ENCODE data around the gene FAAP24.
"Not testable (repeated sequence)": the region's sequence is repeated elsewhere in the genome, so short reads cannot be mapped to it uniquely, and the experiment has no call there.

Gene FAAP24, protein sequence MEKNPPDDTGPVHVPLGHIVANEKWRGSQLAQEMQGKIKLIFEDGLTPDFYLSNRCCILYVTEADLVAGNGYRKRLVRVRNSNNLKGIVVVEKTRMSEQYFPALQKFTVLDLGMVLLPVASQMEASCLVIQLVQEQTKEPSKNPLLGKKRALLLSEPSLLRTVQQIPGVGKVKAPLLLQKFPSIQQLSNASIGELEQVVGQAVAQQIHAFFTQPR

DNA sequence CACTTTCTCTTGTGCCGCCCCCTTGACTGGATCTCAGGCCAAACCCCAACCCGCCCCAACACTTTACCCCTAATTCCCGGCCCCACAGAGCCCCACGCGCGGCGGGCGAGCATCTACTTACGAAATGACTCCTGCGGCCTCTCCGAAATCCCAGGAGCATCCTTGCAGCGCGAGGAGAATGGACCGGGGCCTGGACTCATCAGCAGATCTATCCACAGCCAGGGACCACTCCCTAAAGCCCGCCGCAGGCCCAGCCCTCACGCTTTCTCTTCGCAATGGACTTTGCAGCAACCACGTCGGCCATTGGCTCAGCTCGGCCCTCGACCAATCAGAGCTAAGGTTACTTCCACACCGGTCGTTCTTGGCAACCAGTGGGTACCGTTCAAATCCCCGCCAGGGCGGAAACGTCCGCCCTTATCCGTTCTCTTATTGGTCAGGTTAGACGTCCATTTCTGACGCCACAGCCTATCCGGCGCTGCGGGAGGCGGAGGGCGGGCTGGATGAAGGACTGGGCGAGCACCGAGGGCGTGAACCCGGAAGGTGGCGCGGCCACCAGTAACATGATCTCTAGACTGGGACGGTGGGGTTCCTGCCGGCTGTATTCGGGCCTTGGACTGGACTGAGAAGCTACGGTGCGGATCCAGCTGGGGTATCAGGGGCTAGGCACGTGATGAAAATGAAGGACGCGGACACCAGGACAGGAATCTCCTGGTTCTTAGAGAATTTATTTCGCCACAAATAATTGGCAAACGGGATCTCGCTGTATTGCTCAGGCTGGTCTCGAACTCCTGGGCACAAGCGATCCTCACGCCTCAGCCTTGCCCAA lies at the start of gene FAAP24, which contains the start of gene CEP89:
Gene FAAP24 (plus strand): TSS at position 528 of the 826 bp plus-strand sequence. CDS start 955 bp downstream, outside the sequence.
Gene CEP89 (minus strand): TSS at position 244 of the 826 bp plus-strand sequence. CDS start 84 bp downstream, at position 160.
- Histone ChIP-seq H3K4me1 (ENCODE audit: insufficient read depth, low read length) (no peaks in the 10 kb centered on the region), H3K9me3 (ENCODE audit: control insufficient read depth, insufficient read depth, low read length) (no peaks in the 10 kb centered on the region), H3K9ac (ENCODE audit: low read depth, low read length) (peak within 1 kb of the TSS; percentile 67), H3K36me3 (ENCODE audit: insufficient read depth, low read length) (no peaks in the 10 kb centered on the region)

DNA sequence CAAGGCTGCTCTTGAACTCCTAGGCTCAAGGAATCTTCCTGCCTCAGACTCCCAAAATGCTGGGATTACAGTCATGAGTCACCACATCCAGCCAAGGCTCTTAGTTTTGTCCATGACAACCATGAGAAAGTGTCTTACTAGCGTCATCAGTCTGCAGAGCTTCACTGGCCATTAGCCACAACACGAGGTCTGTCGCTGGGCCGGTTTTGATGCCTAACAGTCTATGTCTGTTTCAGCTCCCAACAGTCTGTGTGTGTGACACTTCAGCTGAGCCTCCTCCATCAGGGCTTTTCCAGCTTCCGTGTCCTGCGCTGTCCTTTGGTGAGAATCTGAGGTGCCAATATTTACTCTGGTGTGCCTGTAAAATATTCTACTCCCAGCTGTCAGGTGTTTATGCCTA lies 47.8 kb upstream of the FAAP24 start:
- no peaks in the 10 kb centered on the region for H3K4me1 ChIP-seq (ENCODE audit: insufficient read depth, low read length)
- no peaks in the 10 kb centered on the region for H3K9me3 ChIP-seq (ENCODE audit: control insufficient read depth, insufficient read depth, low read length)
- H3K9ac ChIP-seq (ENCODE audit: low read depth, low read length), result no peak overlapping the region
- peaks cover 6% of the 10 kb centered on the region; the same call in 1 of the 2 replicates for H3K36me3 ChIP-seq (ENCODE audit: insufficient read depth, low read length)

DNA sequence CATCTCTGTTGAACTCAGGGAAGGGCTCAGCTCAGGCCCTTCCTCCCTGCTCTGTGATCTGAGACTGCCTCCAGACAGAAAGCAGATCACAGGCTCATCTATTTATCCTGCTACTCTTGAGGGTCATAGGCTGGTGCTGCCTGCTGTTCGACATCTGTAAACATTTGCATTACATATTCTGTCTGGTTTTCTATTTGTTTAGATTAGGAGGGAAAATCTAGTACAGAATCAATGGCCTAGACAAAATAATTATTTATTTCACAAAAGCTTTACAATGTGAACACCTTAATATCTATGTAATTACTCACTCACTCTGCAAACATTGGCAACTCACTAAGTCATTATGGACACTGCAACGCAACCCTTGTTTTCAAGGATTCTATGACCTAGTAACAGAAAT lies 43.2 kb upstream of the FAAP24 start:
- no peaks in the 10 kb centered on the region for H3K9me3 ChIP-seq (ENCODE audit: control insufficient read depth, insufficient read depth, low read length)
- H3K36me3 ChIP-seq (ENCODE audit: insufficient read depth, low read length), result peaks cover 6% of the 10 kb centered on the region
- H3K4me1 ChIP-seq (ENCODE audit: insufficient read depth, low read length), result no peaks in the 10 kb centered on the region
- H3K9ac ChIP-seq (ENCODE audit: low read depth, low read length), result no peak overlapping the region

DNA sequence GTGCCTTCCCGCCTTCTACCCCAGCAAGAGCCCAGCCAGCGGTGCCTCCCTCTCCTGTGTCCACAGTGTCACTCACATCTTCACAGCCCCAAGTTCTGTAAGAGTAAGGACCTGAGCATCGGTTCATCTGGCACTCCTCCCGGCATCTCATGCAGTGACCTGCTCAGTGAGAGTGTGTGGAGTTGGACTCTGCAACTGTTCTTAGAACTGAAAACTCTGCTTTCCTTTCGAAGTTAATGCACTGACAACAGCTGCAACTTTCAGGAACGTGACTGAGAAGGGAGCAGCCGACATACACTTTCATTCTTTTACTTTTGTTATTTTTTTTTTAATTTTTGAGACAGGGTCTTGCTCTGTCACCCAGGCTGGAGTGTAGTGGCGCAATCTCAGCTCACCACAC lies 41.5 kb upstream of the FAAP24 start:
- H3K4me1 ChIP-seq (ENCODE audit: insufficient read depth, low read length), result no peaks in the 10 kb centered on the region
- H3K9ac ChIP-seq (ENCODE audit: low read depth, low read length), result no peak overlapping the region
- no peaks in the 10 kb centered on the region for H3K9me3 ChIP-seq (ENCODE audit: control insufficient read depth, insufficient read depth, low read length)
- no peaks in the 10 kb centered on the region; the same call in 1 of the 2 replicates for H3K36me3 ChIP-seq (ENCODE audit: insufficient read depth, low read length)

DNA sequence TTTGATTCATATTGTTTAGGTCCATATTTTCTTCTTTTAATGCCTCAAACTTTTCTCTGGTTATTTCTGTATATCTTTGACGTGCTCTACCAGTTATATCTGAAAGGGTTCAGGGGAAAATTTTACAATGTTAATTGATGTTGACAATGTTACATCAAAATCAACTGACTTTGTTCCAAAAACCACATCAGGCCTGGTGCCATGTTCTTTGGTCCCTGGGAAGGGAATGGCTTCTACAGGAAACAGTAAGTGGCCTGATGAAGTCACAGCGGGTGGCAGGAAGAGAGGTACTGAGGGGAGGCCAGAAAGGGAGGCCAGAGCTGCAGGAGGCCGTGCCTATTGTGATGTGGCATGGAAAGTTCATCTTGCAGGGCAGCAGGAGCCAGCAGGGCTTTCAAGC lies 38.5 kb upstream of the FAAP24 start:
- no peaks in the 10 kb centered on the region; the same call in 1 of the 2 replicates for H3K36me3 ChIP-seq (ENCODE audit: insufficient read depth, low read length)
- H3K9me3 ChIP-seq (ENCODE audit: control insufficient read depth, insufficient read depth, low read length), result no peaks in the 10 kb centered on the region

DNA sequence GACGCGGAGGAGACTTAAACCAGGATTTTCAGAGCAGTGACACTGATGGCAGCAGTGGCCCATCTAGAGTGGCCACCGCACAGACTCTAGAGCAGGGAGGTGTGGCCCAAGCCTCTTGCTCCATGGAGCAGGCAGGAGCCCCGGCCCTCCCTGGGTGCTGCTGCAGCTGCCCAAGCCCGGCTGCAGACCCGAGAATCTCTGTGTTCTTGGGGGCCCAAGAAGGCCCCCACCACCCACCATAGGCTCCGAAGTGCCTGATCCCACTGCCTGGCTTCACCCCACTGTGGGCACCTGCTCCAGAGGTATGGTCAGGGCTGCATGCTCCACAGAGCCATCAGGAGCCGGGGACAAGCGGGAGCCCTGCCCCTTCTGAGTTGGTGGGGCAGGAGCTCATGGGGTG lies 36.4 kb upstream of the FAAP24 start:
- H3K9ac ChIP-seq (ENCODE audit: low read depth, low read length), result no peak overlapping the region
- H3K4me1 ChIP-seq (ENCODE audit: insufficient read depth, low read length), result no peaks in the 10 kb centered on the region
- no peaks in the 10 kb centered on the region for H3K9me3 ChIP-seq (ENCODE audit: control insufficient read depth, insufficient read depth, low read length)
- H3K36me3 ChIP-seq (ENCODE audit: insufficient read depth, low read length), result no peaks in the 10 kb centered on the region; the same call in 1 of the 2 replicates

More for the DNA sequence above, 38.5 kb upstream of the FAAP24 start:
- Histone ChIP-seq H3K4me1 (ENCODE audit: insufficient read depth, low read length) (no peaks in the 10 kb centered on the region), H3K9ac (ENCODE audit: low read depth, low read length) (no peak overlapping the region)

DNA sequence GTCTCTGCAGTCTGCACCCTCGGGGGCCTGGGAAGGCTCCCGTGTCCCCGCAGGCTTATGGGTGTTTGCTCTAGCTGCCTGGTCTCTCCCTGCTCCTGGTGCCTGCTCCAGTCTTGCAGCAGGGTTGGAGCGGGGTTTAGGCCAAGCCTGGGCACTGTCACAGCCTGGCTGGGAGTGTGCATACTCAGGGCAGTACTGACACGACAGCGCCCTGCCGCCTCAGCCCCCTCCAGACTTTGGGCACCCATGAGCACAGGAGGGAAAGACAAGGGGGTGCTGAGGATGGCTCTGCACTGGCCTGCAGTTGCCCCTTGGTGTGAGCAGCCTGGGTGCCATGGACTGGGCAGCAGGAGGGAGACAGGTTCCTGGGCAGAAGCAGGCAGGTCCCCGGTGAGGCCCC lies 36.0 kb upstream of the FAAP24 start:
- Histone ChIP-seq H3K9ac (ENCODE audit: low read depth, low read length) (no peak overlapping the region), H3K4me1 (ENCODE audit: insufficient read depth, low read length) (no peaks in the 10 kb centered on the region), H3K36me3 (ENCODE audit: insufficient read depth, low read length) (no peaks in the 10 kb centered on the region; the same call in 1 of the 2 replicates), H3K9me3 (ENCODE audit: control insufficient read depth, insufficient read depth, low read length) (no peaks in the 10 kb centered on the region)

DNA sequence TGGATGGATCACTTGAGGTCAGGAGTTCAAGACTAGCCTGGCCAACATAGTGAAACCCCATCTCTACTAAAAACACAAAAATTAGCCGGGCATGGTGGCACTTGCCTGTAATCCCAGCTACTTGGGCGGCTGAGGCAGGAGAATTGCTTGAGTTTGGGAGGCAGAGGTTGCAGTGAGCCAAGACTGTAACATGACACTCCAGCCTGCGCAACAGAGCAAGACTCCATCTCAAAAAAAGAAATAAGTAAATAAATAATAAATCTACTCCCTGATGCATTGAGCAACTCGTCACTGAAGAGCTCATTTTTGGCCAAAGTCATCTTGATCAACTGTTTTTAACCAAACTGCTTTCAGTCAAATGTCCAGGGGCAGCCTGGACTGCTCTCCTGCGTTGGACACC lies 30.8 kb upstream of the FAAP24 start:
- H3K4me1 ChIP-seq (ENCODE audit: insufficient read depth, low read length); H3K36me3 ChIP-seq (ENCODE audit: insufficient read depth, low read length); H3K9ac ChIP-seq (ENCODE audit: low read depth, low read length); H3K9me3 ChIP-seq (ENCODE audit: control insufficient read depth, insufficient read depth, low read length): not testable (repeated sequence)

DNA sequence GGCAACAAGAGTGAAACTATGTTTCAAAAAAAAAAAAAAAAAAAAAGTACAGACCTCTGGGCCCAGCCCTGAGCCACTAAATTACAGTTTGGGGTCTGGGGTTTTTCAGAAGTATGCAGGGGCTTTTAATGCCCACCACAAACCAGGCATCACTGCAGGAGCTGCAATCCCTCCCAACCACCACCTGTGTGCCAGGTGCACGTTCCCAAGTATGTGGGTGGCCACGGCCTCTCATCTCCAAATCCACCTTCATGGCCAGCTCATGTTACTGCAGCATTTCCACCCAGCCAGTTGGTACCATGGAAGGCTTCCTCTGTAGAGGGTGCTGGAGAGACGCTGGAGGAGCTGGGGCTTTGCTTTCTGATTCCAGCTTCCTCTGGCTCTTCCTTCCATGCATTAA lies 26.8 kb upstream of the FAAP24 start:
- H3K4me1 ChIP-seq (ENCODE audit: insufficient read depth, low read length), result no peaks in the 10 kb centered on the region
- H3K9ac ChIP-seq (ENCODE audit: low read depth, low read length), result no peak overlapping the region
- H3K36me3 ChIP-seq (ENCODE audit: insufficient read depth, low read length), result peaks cover 8% of the 10 kb centered on the region
- no peaks in the 10 kb centered on the region for H3K9me3 ChIP-seq (ENCODE audit: control insufficient read depth, insufficient read depth, low read length)

DNA sequence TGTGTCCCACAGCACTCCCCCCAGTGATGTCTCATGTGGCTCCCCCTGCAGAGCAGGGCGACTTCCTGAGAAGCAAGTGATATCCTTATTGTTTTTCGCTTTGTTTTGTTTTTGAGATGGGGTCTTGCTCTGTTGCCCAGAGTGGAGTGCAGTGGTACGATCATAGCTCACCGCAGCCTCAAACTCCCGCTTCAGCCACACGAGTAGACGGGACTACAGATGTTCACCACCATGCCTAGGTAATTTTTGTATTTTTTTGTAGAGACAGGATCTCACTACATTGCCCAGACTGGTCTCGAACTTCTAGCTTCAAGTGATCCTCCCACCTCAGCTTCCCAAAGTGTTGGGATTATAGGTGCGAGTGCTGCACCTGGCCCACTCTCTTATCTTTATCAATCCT lies 5.3 kb upstream of the FAAP24 start:
- no peaks in the 10 kb centered on the region for H3K36me3 ChIP-seq (ENCODE audit: insufficient read depth, low read length)
- H3K4me1 ChIP-seq (ENCODE audit: insufficient read depth, low read length), result no peaks in the 10 kb centered on the region
- no peak overlapping the region for H3K9ac ChIP-seq (ENCODE audit: low read depth, low read length)
- no peaks in the 10 kb centered on the region for H3K9me3 ChIP-seq (ENCODE audit: control insufficient read depth, insufficient read depth, low read length)

DNA sequence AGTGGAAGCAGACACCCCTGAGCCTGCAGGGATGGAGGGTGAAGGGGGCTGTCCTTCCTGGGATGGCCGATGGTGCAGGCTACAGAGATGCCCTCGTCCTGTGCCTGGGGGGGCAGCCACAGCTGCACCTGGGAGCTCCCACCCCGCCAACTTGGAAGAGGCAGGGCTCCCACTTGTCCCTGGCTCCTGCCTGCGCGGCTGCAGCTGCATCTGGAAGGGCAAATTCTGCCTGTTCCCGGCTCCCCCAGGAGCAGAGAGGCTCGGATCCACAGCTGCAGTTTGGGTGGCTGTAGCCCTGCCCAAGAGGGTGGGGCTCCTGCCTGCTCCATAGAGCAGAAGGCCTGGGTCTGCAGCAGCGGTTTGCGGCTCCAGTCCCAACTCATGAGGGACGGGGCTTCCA lies 2.5 kb upstream of the FAAP24 start:
- Histone ChIP-seq H3K9me3 (ENCODE audit: control insufficient read depth, insufficient read depth, low read length) (no peaks in the 10 kb centered on the region), H3K9ac (ENCODE audit: low read depth, low read length) (no peak overlapping the region), H3K36me3 (ENCODE audit: insufficient read depth, low read length) (no peaks in the 10 kb centered on the region)

DNA sequence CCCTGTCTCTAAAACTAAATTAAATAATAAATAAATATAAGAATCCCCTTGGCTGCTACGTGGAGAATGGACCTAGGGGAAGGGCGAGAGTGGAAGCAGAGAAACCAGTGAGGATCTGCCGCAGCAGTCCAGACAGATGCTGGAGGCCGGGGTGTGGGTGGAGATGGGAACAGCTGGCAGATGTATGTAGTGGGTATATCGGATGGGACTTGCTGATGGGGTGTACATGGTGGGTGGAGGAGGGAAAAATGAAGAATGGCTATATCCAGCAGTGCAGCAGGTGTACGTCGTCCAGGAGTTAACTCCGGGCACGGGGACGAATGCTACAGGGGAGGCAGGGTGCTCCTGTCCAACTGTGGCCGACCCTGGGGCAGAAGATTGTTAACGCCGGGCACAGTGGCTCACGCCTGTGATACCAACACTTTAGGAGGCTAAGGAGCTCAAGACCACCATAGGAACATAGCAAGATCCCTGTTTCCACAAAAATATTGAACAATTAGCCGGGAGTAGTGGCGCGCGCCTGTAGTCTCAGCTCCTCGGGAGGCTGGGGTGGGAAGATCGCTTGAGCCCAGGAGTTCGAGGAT lies 938 bp upstream of the FAAP24 start:
- no peaks in the 10 kb centered on the region for H3K9me3 ChIP-seq (ENCODE audit: control insufficient read depth, insufficient read depth, low read length)
- peak overlapping the region; percentile 65 for H3K9ac ChIP-seq (ENCODE audit: low read depth, low read length)
- no peaks in the 10 kb centered on the region for H3K36me3 ChIP-seq (ENCODE audit: insufficient read depth, low read length)

More for the DNA sequence above, 2.5 kb upstream of the FAAP24 start:
- no peaks in the 10 kb centered on the region for H3K4me1 ChIP-seq (ENCODE audit: insufficient read depth, low read length)

DNA sequence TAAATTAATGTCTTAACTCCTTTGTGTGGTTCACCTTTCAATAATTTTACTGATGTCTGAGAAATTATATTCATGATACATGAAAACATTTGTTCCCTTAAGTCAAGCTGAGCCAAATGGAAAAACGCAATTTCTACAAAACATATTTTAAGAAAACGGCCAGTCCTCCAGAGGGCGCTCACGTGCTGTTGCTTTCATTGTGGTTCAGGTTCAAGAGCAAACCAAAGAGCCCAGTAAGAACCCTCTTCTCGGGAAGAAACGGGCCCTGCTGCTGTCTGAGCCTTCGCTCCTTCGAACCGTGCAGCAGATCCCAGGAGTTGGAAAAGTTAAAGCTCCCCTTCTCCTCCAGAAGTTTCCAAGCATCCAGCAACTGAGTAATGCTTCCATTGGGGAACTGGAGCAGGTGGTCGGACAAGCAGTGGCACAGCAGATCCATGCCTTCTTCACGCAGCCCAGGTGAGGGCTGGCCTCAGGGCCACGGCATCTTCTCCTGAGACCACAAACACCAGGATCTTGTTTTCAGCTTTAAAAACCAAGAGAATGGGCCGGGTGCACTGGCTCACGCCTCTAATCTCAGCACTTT lies 4.3 kb downstream of the FAAP24 start:
- H3K4me1 ChIP-seq (ENCODE audit: insufficient read depth, low read length), result no peaks in the 10 kb centered on the region
- H3K9ac ChIP-seq (ENCODE audit: low read depth, low read length), result no peak overlapping the region
- no peaks in the 10 kb centered on the region for H3K9me3 ChIP-seq (ENCODE audit: control insufficient read depth, insufficient read depth, low read length)
- H3K36me3 ChIP-seq (ENCODE audit: insufficient read depth, low read length), result 0 out of 2 replicates have a peak, but pooled peaks cover 5% of the 10 kb centered on the region

More for the DNA sequence above, 938 bp upstream of the FAAP24 start:
- H3K4me1 ChIP-seq (ENCODE audit: insufficient read depth, low read length), result no peaks in the 10 kb centered on the region

DNA sequence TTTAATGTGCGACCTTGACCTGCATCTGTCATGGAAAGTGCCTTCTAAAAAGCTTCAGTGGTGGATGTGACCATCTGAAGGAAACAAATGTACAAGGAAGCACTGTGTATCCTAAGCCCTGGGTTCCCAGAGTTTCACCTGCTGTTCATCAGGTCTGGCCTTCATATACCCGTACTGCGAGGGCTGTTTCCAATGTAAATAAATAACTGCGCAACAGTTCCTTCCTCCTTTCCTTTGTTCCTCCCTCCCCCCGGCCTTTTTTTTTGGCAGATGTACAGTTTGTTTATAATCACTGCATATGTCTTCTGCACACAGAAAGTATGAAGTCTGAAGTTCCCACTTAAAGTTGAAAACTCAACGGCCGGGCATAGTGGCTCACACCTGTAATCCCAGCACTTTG lies 5.2 kb downstream of the FAAP24 start:
- Histone ChIP-seq H3K36me3 (ENCODE audit: insufficient read depth, low read length) (0 out of 2 replicates have a peak, but pooled peaks cover 5% of the 10 kb centered on the region), H3K4me1 (ENCODE audit: insufficient read depth, low read length) (no peaks in the 10 kb centered on the region), H3K9me3 (ENCODE audit: control insufficient read depth, insufficient read depth, low read length) (no peaks in the 10 kb centered on the region)

More for the DNA sequence above, 5.2 kb downstream of the FAAP24 start:
- no peak overlapping the region for H3K9ac ChIP-seq (ENCODE audit: low read depth, low read length)

All from ES-I3 (cell line).